Esophagus muscularis mucosa (tissue), 4 donors: Measurements from ENCODE around the gene GPR156. TPM values are rescaled to one million over a fixed set of nuclear protein-coding genes. Genes with fewer than 3 reads are reported as not detected.

Experiments used
- DNase-seq: peaks from one replicate; pipeline ENCODE4 v3.0.0-alpha.2; 2017; ENCODE audit errors: extremely low spot score
- H3K27ac ChIP-seq, 4 donors: fragments of 200-600 bp; sonication (generic); replicated peaks in 1 of 4; 1 replicate in 3 of 4; 2 replicates in 1 of 4; pipeline ENCODE4 v1.5.1; 2016 to 2019; ENCODE audit warnings: mild to moderate bottlenecking in 1 of 4
- H3K27me3 ChIP-seq, 4 donors: fragments of 200-600 bp; sonication (generic); one replicate each; pipeline versions ENCODE4 v1.5.1 to v1.6.0; 2016 to 2019
- H3K36me3 ChIP-seq, 4 donors: fragments of 200-600 bp; sonication (generic); one replicate each; pipeline ENCODE4 v1.5.1; 2016 to 2019
- H3K4me1 ChIP-seq, 4 donors: fragments of 200-600 bp; sonication (generic); one replicate each; pipeline ENCODE4 v1.5.1; 2016 to 2019
- H3K4me3 ChIP-seq, 4 donors: fragments of 200-600 bp; sonication (generic); 1 replicate in 2 of 4; 2 replicates in 2 of 4; pipeline ENCODE4 v1.5.1; 2016 to 2019; ENCODE audit warnings: mild to moderate bottlenecking in 4 of 4, moderate library complexity in 1 of 4
- H3K9me3 ChIP-seq, 4 donors: fragments of 200-600 bp; sonication (generic); 1 replicate in 3 of 4; 2 replicates in 1 of 4; pipeline ENCODE4 v1.5.1; 2016 to 2019
- CTCF ChIP-seq, 3 experiments: fragments of 200-600 bp in 2 of 3; fragments of 450-650 bp in 1 of 3; sonication (generic) in 2 of 3; IDR thresholded peaks; one replicate each; pipeline ENCODE4 v1.5.1; 2017 to 2019; ENCODE audit warnings: antibody characterized with exemption in 3 of 3, mild to moderate bottlenecking in 2 of 3, moderate library complexity in 1 of 3
- EP300 ChIP-seq: sonication (generic); formaldehyde crosslinking; IDR thresholded peaks from one replicate; pipeline ENCODE4 v1.6.1; 2017; ENCODE audit warnings: antibody characterized with exemption
- POLR2A ChIP-seq: fragments of 450-650 bp; IDR thresholded peaks from one replicate; pipeline ENCODE4 v1.6.1; 2017; ENCODE audit warnings: antibody characterized with exemption, moderate library complexity, mild to moderate bottlenecking, low read depth
- POLR2AphosphoS5 ChIP-seq, 2 donors: sonication (generic); formaldehyde crosslinking; IDR thresholded peaks; one replicate each; pipeline ENCODE4 v1.6.1; 2017; ENCODE audit warnings: antibody characterized with exemption in 2 of 2
- WGBS: methylation state at CpG from one replicate; pipeline ENCODE4 v1.1.5; 2018; 5-methylcytosine and 5-hydroxymethylcytosine counted together
- intact Hi-C: fragments of 100-400 bp; cut with DNase I; formaldehyde crosslinking; loops from one replicate; pipeline ENCODE4 v1.15.1; 2023
- total RNA-seq, 4 donors: library from RNA; depleted of rRNA; stranded (reverse); fragments of >200 nt; gene quantifications; one replicate each; pipeline versions ENCODE4 v1.1.0 to v1.2.1, GENCODE V29; 2016

The GPR156 gene
- total RNA-seq = 1 to 10 TPM in 1 of 4 donors, under 1 TPM in 3; 0.33 to 2.1 (median 0.60) TPM

GRCh38 chr3:120284747-120285507 lies at the start of gene GPR156:
Gene GPR156, minus strand, starts transcription at chr3:120285222. Its CDS starts 41,124 bp downstream, at chr3:120244098.
- Histone ChIP-seq H3K4me3 (peak within 1 kb of the TSS; percentile 58 to 75 (median 64)), H3K36me3 (no peaks in the 10 kb centered on the region), H3K9me3 (no peaks in the 10 kb centered on the region), H3K27ac (peak within 1 kb of the TSS in 3 of 4 donors; percentile 14 to 57 (median 34)), H3K4me1 (peaks cover 4 to 18% (median 13%) of the 10 kb centered on the region in 4 donors), H3K27me3 (no peaks in the 10 kb centered on the region)
- intact Hi-C loops = no loop called here
- TF ChIP-seq POLR2AphosphoS5 (IDR thresholded peaks at IDR 0.05) (no peak), EP300 (no peak), CTCF (IDR thresholded peaks at IDR 0.05) (no peak), POLR2A (no peak)
- 11% methylated on average over 16 of the region's 72 CpGs for WGBS
- DNase-seq = no peak

GRCh38 chr3:120332646-120333045 lies 47.6 kb upstream of the GPR156 start:
- Histone ChIP-seq H3K4me3 (no peak overlapping the region), H3K36me3 (peaks cover 10 to 72% (median 49%) of the 10 kb centered on the region in 4 donors), H3K4me1 (peaks cover 0 to 7% (median 3%) of the 10 kb centered on the region in 4 donors), H3K27ac (no peak overlapping the region), H3K9me3 (no peaks in the 10 kb centered on the region), H3K27me3 (no peaks in the 10 kb centered on the region)
- WGBS = 98% methylated on average over 7 of the region's 8 CpGs
- TF ChIP-seq POLR2AphosphoS5 (IDR thresholded peaks at IDR 0.05) (no peak), EP300 (no peak), CTCF (IDR thresholded peaks at IDR 0.05) (no peak), POLR2A (no peak)
- no peak for DNase-seq
- intact Hi-C loops = no loop called here

GRCh38 chr3:120331076-120331475 lies 46.1 kb upstream of the GPR156 start:
- peaks cover 0 to 2% (median under 1%) of the 10 kb centered on the region in 4 donors for H3K4me1 ChIP-seq
- H3K4me3 ChIP-seq = no peak overlapping the region
- TF ChIP-seq POLR2A (no peak), CTCF (IDR thresholded peaks at IDR 0.05) (no peak), POLR2AphosphoS5 (IDR thresholded peaks at IDR 0.05) (no peak), EP300 (no peak)
- peaks cover 10 to 72% (median 49%) of the 10 kb centered on the region in 4 donors for H3K36me3 ChIP-seq
- H3K9me3 ChIP-seq = no peaks in the 10 kb centered on the region
- 91% methylated on average over 2 of the region's 2 CpGs for WGBS
- intact Hi-C loops = no loop called here
- no peak overlapping the region for H3K27ac ChIP-seq
- no peak for DNase-seq
- no peaks in the 10 kb centered on the region for H3K27me3 ChIP-seq

- peaks cover 8 to 63% (median 26%) of the 10 kb centered on the region in 4 donors for H3K36me3 ChIP-seq
- H3K4me1 ChIP-seq = no peaks in the 10 kb centered on the region
- intact Hi-C loops = no loop called here
- H3K4me3 ChIP-seq = no peak overlapping the region
- no peak for TF ChIP-seq POLR2AphosphoS5 (IDR thresholded peaks at IDR 0.05)
- TF ChIP-seq EP300 = no peak
- TF ChIP-seq CTCF (IDR thresholded peaks at IDR 0.05) = no peak
- 96% methylated on average over 2 of the region's 2 CpGs for WGBS
- no peak overlapping the region for H3K27ac ChIP-seq
- no peaks in the 10 kb centered on the region for H3K27me3 ChIP-seq
- DNase-seq = no peak
- no peaks in the 10 kb centered on the region for H3K9me3 ChIP-seq
These were observed 41.8 kb upstream of the GPR156 start for GRCh38 chr3:120326784-120327183.
